Measurements from ENCODE around the gene ADAMTS9.

DNA sequence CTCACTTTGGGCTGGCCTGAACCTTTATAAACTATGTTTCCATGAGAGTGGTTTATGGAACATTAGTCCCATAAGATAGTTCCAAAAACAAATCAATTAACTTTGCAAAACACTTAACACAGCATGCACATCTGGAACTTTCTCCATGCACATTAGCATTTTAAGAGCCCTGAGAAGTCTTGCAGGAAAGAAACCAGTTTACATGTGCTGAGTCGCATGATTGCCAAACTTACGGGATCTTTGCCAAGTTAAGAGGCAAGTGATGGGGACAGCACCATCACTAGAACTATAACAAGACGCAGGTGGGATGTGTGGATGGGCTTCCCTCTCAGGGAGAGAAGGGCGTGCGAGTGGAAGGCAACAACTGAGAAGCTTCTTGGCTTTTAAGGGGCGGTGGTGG, 20.7 kb downstream of the ADAMTS9 start:
- TF ChIP-seq, protein P1, sequence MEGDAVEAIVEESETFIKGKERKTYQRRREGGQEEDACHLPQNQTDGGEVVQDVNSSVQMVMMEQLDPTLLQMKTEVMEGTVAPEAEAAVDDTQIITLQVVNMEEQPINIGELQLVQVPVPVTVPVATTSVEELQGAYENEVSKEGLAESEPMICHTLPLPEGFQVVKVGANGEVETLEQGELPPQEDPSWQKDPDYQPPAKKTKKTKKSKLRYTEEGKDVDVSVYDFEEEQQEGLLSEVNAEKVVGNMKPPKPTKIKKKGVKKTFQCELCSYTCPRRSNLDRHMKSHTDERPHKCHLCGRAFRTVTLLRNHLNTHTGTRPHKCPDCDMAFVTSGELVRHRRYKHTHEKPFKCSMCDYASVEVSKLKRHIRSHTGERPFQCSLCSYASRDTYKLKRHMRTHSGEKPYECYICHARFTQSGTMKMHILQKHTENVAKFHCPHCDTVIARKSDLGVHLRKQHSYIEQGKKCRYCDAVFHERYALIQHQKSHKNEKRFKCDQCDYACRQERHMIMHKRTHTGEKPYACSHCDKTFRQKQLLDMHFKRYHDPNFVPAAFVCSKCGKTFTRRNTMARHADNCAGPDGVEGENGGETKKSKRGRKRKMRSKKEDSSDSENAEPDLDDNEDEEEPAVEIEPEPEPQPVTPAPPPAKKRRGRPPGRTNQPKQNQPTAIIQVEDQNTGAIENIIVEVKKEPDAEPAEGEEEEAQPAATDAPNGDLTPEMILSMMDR (IDR thresholded peaks at IDR 0.05; ENCODE audit: poor library complexity, severe bottlenecking): no peak
- TF ChIP-seq POLR2AphosphoS5 (IDR thresholded peaks at IDR 0.05) (no peak), MXI1 (conservative IDR thresholded peaks at IDR 0.05; ENCODE audit: poor library complexity, severe bottlenecking) (no peak), EZH2 (IDR thresholded peaks at IDR 0.05; ENCODE audit: borderline replicate concordance, insufficient read depth, low read length, poor library complexity, severe bottlenecking) (no peak), SMC3 (conservative IDR thresholded peaks at IDR 0.05; ENCODE audit: poor library complexity) (no peak), TAF1 (IDR thresholded peaks at IDR 0.05; ENCODE audit: low read depth) (no peak), RAD21 (conservative IDR thresholded peaks at IDR 0.05) (no peak), EP300 (conservative IDR thresholded peaks at IDR 0.05; ENCODE audit: poor library complexity, severe bottlenecking) (no peak)
- TF ChIP-seq, protein P2, sequence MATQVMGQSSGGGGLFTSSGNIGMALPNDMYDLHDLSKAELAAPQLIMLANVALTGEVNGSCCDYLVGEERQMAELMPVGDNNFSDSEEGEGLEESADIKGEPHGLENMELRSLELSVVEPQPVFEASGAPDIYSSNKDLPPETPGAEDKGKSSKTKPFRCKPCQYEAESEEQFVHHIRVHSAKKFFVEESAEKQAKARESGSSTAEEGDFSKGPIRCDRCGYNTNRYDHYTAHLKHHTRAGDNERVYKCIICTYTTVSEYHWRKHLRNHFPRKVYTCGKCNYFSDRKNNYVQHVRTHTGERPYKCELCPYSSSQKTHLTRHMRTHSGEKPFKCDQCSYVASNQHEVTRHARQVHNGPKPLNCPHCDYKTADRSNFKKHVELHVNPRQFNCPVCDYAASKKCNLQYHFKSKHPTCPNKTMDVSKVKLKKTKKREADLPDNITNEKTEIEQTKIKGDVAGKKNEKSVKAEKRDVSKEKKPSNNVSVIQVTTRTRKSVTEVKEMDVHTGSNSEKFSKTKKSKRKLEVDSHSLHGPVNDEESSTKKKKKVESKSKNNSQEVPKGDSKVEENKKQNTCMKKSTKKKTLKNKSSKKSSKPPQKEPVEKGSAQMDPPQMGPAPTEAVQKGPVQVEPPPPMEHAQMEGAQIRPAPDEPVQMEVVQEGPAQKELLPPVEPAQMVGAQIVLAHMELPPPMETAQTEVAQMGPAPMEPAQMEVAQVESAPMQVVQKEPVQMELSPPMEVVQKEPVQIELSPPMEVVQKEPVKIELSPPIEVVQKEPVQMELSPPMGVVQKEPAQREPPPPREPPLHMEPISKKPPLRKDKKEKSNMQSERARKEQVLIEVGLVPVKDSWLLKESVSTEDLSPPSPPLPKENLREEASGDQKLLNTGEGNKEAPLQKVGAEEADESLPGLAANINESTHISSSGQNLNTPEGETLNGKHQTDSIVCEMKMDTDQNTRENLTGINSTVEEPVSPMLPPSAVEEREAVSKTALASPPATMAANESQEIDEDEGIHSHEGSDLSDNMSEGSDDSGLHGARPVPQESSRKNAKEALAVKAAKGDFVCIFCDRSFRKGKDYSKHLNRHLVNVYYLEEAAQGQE (IDR thresholded peaks at IDR 0.05; ENCODE audit: borderline replicate concordance): no peak
